ENCODE measurements around the gene FGFR3. TPM values are rescaled to one million over a fixed set of nuclear protein-coding genes. Genes with fewer than 3 reads are reported as not detected.

Gene FGFR3
- total and polyA plus RNA-seq, 12 donors: 1.2 to 6.6 (median 2.4) TPM

DNA sequence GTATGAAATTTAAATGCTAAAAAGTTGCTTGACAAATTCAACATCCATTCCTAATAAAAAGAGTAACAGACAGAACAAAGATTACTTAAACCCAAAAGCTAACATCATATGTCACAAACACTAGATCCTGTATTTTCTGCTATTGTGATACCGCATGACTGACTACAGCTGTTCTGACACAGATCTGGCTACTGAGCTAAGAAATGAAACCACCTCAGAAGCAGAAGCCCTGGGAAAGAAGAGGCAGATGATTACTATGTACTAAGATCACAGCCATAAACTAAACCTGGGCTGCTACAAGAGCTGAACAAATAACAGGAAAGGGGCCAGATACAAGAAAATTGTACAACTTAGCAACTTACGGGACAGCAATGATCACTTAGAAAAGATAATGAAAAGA is 53.5 kb downstream of the FGFR3 start:
- DNase-seq (no peak), ATAC-seq (no peak)
- 92 to 98% methylated on average over 2 of the region's 2 CpGs for WGBS, 2 donors
- TF ChIP-seq, protein P1, sequence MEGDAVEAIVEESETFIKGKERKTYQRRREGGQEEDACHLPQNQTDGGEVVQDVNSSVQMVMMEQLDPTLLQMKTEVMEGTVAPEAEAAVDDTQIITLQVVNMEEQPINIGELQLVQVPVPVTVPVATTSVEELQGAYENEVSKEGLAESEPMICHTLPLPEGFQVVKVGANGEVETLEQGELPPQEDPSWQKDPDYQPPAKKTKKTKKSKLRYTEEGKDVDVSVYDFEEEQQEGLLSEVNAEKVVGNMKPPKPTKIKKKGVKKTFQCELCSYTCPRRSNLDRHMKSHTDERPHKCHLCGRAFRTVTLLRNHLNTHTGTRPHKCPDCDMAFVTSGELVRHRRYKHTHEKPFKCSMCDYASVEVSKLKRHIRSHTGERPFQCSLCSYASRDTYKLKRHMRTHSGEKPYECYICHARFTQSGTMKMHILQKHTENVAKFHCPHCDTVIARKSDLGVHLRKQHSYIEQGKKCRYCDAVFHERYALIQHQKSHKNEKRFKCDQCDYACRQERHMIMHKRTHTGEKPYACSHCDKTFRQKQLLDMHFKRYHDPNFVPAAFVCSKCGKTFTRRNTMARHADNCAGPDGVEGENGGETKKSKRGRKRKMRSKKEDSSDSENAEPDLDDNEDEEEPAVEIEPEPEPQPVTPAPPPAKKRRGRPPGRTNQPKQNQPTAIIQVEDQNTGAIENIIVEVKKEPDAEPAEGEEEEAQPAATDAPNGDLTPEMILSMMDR (IDR thresholded peaks at IDR 0.05): no peak
- Histone ChIP-seq H3K4me3 (no peak overlapping the region), H3K4me1 (peaks cover 0 to 43% (median 26%) of the 10 kb centered on the region in 9 donors), H3K9me3 (no peaks in the 10 kb centered on the region), H3K27ac (no peak overlapping the region), H3K27me3 (no peaks in the 10 kb centered on the region), H3K36me3 (peaks cover 0 to 65% (median 1%) of the 10 kb centered on the region in 9 donors)
- intact Hi-C loops (cut with DNase I): no loop called here

DNA sequence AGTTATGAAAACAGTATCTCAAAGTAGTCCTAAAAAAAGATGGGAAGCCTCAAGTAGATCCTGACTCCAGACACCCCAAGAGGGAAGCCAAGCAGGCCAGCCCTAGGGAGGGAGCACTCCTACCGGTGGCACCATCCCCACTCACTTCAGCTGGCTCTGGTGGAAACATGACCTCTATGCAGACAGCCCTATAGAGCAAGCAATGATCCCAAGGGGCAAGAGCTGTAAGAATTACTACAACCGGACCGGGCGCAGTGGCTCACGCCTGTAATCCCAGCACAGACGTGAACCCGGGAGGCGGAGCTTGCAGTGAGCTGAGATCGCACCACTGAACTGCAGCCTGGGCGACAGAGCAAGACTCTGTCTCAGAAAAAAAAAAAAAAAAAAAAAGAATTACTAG is 57.2 kb downstream of the FGFR3 start:
- DNase-seq (no peak), ATAC-seq (peak in 1 of 8 donors; percentile 39)
- Histone ChIP-seq H3K36me3 (peaks cover 0 to 35% (median 0%) of the 10 kb centered on the region in 9 donors), H3K4me3 (no peak overlapping the region), H3K4me1 (peaks cover 8 to 54% (median 37%) of the 10 kb centered on the region in 9 donors), H3K9me3 (no peaks in the 10 kb centered on the region), H3K27ac (peak overlapping the region in 1 of 10 donors; percentile 66), H3K27me3 (no peaks in the 10 kb centered on the region)
- TF ChIP-seq, protein P1 (IDR thresholded peaks at IDR 0.05): no peak
- intact Hi-C loops (cut with DNase I): loop anchor here in 1 of 10 donors (10.0 kb wide), 1 partner anchor 55 kb away; no protein-coding TSS in a partner anchor
- WGBS, 2 donors: 78 to 83% methylated on average over 10 of the region's 10 CpGs

DNA sequence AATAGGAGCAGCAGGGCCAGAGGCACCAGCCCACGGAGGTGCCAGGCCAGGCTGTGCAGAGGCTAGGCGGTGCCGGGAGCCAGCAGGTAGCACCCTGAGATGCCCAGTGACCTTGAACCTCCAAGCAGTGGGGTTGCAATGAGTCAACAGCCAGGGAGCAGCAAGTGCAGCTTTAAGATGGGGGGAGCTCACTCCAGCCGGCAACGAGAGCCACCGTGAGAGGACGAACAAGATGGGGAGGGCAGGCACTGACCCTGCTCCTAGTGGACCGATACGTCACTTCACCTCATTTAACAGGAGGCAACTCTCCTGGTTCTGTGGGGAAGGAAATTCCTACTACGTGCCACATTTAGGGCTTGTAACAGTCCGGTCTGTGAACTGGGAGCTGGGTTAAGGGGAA is 58.1 kb downstream of the FGFR3 start:
- Histone ChIP-seq H3K4me1 (peaks cover 8 to 55% (median 38%) of the 10 kb centered on the region in 9 donors), H3K4me3 (no peak overlapping the region), H3K27ac (peak overlapping the region in 7 of 10 donors; percentile 13 to 69 (median 48)), H3K27me3 (no peaks in the 10 kb centered on the region), H3K36me3 (peaks cover 0 to 26% (median 0%) of the 10 kb centered on the region in 9 donors), H3K9me3 (no peaks in the 10 kb centered on the region)
- TF ChIP-seq, protein P1 (IDR thresholded peaks at IDR 0.05): no peak
- ATAC-seq: peak in 1 of 8 donors; percentile 24
- DNase-seq: no peak
- intact Hi-C loops (cut with DNase I): loop anchor here in 1 of 10 donors (10.0 kb wide), 1 partner anchor 54 kb away; no protein-coding TSS in a partner anchor
- WGBS, 2 donors: 50 to 63% methylated on average over 11 of the region's 11 CpGs

DNA sequence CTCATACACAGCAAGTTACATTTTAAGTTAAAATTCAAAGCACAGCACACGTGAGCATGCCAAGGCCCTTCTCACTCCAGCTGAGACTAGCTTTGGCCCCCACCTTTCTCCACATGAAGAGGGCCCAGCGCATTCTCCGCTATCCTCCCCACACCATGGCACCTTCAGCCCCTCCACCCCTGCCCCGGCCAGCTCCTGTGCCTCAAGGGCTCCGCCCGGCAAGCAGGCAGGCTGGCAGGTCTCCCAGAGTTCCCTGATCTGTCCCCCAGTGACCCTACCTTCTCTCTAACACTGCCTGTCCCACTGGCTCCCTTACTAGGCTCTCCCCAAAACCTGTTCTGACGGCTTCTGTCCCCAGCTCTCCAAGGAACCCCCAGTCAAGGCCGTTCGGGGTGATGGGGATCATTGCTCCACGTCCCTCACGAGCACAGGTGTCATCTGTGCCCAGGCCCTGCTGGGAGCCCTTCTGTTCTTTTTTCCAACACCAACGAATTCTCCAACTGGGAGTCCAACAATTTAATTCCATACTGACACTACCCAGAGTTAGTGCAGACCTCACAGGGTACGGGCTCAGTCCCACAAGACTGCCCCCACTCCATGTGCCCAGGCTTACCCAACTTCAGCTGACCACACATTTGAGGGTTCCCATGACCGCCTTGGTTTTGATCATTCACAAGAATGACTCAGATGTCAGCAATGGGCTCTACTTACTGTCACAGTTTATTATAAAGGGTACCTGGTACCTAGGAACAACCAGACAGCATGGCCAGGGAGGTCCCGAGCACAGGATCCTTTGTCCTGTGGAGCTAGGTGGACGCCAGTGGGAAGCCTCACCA is 58.7 kb downstream of the FGFR3 start:
- DNase-seq (peak; percentile 56 to 62), ATAC-seq (peak in 4 of 8 donors; percentile 29 to 55 (median 53))
- H3K4me3 ChIP-seq: no peak overlapping the region
- peak overlapping the region in 8 of 10 donors; percentile 13 to 69 (median 53) for H3K27ac ChIP-seq
- TF ChIP-seq, protein P1 (IDR thresholded peaks at IDR 0.05): no peak
- peaks cover 0 to 20% (median 0%) of the 10 kb centered on the region in 9 donors for H3K36me3 ChIP-seq
- intact Hi-C loops (cut with DNase I): loop anchor here in 1 of 10 donors (10.0 kb wide), 1 partner anchor 53 kb away; no protein-coding TSS in a partner anchor
- no peaks in the 10 kb centered on the region for H3K9me3 ChIP-seq
- 61 to 71% methylated on average over 16 of the region's 16 CpGs for WGBS, 2 donors
- H3K4me1 ChIP-seq: peaks cover 8 to 58% (median 41%) of the 10 kb centered on the region in 9 donors
- H3K27me3 ChIP-seq: no peaks in the 10 kb centered on the region

Measured in heart right ventricle (tissue), 16 donors.